Loucy (cell line): ENCODE data around the gene CTTNBP2.

Experiments used
- EZH2phosphoT487 ChIP-seq: fragments of 200-600 bp; IDR thresholded peaks from 2 replicates; pipeline ENCODE4 v1.6.1; 2018; ENCODE audit warnings: antibody characterized with exemption, mild to moderate bottlenecking, moderate library complexity, borderline replicate concordance
- TF ChIP-seq, protein P1 (sequence below): fragments of 200-600 bp; sonication (generic); conservative IDR thresholded peaks from 2 replicates; pipeline ENCODE4 v1.5.1; 2014; ENCODE audit warnings: mild to moderate bottlenecking, antibody characterized with exemption, low read length

DNA sequence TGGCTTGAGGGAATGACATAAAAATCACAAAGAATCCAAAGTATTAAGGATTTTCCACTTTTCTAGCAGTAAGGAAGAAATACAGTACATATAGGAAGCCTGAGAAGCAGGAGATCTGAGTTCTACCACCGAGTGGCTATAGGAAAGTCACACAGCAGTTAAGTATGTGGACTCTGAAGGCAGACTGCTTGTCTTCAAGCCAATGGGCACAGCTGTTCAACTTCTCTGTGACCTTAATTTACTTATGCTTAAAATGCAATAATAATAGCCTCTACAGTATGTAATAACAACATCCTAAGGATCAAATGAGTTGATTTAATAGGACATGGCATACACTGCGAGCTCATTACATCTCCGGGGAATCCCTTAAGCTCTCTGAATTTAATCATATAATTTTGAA is 68.0 kb downstream of the CTTNBP2 start:
- TF ChIP-seq, protein P1, sequence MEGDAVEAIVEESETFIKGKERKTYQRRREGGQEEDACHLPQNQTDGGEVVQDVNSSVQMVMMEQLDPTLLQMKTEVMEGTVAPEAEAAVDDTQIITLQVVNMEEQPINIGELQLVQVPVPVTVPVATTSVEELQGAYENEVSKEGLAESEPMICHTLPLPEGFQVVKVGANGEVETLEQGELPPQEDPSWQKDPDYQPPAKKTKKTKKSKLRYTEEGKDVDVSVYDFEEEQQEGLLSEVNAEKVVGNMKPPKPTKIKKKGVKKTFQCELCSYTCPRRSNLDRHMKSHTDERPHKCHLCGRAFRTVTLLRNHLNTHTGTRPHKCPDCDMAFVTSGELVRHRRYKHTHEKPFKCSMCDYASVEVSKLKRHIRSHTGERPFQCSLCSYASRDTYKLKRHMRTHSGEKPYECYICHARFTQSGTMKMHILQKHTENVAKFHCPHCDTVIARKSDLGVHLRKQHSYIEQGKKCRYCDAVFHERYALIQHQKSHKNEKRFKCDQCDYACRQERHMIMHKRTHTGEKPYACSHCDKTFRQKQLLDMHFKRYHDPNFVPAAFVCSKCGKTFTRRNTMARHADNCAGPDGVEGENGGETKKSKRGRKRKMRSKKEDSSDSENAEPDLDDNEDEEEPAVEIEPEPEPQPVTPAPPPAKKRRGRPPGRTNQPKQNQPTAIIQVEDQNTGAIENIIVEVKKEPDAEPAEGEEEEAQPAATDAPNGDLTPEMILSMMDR, result no peak
- TF ChIP-seq EZH2phosphoT487, result no peak
